Muscle of back (tissue), 11 donors: ENCODE data around the gene ADAT1. TPM values are rescaled to one million over a fixed set of nuclear protein-coding genes. Genes with fewer than 3 reads are reported as not detected.

ENCODE experiments used
- DNase-seq, 3 donors: peaks; one replicate each; pipeline versions ENCODE4 v3.0.0 to v3.0.0-alpha.2; 2013
- polyA plus RNA-seq, 10 donors: library from polyadenylated mRNA; unstranded; fragments of 120-200 nt; gene quantifications; one replicate each; pipeline ENCODE4 v1.2.1, GENCODE V29; 2013; ENCODE audit not compliant: insufficient read length in 10 of 10

ADAT1 gene
- polyA plus RNA-seq, 10 donors = 22.8 to 46.2 (median 32.4) TPM

GRCh38 chr16:75578212-75578611 is 44.9 kb downstream of the ADAT1 start:
- DNase-seq = no peak

DNA sequence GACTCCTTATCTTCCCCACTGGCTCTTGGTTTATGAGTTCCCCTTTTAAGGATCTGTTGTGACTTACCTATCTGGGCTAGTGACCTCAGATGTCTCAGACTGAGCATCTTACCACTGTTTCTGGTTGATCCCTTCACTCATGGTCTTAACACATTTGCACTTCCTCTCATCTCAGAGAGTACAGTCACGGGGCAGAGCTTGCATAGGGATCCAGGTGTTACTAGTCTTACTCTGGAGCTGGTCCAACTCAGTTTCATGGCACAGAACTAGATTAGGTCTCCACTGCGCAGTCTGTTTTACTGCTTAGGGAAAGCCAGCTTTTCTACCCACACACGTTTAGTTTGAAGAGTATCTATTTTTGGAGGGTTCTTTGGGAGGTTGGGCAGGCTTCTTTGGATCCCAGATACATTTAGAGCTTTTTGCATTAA is 46.7 kb downstream of the ADAT1 start:
- DNase-seq = peak in 1 of 3 donors; percentile 34

DNA sequence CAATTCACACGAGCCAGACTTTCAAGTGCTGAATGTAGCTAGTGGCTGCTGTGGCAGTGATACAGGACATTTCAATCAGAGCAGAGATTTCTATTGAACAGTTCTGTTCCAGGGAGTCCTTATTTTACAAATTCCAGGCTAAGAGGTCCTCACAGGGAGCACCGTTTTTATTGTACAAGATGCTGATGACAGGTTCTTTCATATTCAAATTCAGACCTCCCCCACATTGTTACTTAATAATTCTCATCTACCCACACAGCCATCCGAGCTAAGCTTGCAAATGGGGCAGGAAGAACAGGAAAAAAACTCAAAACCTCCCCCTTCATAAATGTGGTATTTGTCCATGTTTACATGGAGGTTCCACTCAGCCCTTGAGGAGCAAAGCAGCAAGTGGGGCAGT is 47.1 kb downstream of the ADAT1 start:
- no peak for DNase-seq

DNA sequence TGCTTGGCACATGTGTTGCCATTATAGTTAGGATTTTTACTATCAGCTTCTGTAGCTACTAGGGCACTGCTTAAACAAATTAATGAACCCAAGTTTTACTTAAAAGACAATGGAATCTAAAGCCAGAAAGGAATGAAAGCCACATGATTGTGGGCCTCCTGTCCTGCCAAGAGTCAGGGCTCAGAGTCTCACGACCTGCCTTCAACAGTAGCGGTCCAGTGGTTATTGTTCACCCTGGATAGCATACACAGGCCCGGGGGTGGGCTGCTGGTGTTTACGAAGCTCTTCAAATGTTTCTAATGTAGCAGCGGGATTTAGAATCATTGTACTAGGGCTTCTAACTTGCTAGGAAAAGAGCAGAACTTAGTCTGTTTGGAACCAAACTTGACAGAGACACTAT is 49.1 kb downstream of the ADAT1 start:
- DNase-seq = no peak

DNA sequence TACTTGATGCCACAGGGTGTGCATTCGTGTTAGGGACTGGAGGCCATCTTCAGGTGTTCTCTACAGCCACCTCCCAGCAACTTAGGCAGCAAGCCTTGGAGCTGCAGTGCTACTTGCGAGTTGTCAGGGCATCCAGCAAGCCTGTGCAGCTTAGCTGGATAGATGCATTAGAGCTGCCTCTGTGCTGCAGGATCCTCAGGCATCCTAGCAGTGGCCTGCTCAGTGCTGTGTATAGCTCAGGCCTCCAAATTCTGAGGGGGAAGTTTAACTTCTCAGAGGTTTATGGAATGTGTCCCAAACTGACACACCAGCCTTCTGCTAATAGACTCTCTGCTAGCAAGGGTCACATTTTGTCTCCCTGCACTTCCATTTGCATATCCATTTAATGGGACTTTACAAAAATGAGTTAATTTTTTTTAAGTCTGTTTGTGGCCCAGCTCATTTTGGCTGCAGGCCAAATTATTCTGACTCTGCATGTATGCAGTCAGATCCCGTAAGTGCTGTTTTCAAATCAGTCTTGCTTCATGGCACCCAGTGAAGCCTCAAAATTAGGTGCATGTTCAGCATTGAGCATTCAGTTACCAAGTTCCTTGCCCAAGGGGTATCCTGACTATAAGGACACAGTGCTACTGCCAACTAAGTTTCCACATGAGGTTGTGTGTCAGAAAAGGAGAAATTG is 50.1 kb downstream of the ADAT1 start:
- no peak for DNase-seq

DNA sequence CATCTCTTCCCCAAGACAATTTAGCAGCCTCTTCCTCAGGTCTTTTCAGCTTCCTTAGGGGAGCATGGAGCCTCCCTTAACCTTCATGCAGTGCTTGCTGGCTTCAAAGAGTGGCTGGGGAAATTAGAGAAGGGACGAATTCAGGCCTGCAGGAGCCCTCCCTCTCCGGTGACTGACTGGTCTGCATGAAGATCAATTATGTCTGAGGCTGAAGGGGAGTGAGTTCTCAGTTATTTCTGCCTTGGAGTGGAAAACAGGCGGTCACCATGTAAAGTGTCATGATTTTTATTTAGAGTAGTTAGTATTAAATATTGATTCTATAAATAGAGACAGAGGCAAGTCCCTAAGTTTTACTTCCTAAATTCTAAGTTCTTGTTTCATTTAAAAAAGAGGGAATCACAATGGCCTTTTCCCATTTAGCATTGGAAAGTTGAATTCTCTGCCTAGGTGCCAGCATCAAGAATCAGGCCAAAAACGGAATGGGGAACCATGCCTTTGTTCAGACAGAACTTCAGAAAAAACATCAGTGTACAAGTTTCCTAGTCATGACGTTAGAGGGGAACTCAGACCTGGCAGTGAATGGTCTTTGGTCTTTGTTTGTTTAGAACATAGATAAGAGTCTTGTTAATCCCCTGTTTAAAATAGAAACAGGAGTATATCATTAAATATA is 52.5 kb downstream of the ADAT1 start:
- DNase-seq = no peak

DNA sequence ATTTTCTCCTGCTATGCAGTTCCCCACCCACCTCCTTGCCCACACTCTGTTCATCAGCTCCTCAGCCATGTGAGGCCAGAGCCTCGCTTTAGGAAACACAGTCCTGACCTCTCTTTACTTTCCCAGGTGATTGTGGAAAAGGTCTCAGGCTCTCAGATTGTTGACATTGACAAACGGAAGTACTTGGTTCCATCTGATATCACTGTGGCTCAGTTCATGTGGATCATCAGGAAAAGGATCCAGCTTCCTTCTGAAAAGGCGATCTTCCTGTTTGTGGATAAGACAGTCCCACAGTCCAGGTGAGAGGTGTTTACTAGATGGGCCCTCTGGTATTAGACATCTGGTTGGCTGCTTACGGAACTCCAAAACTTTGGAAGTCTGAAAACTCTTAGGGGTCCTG is 55.2 kb downstream of the ADAT1 start:
- no peak for DNase-seq

DNA sequence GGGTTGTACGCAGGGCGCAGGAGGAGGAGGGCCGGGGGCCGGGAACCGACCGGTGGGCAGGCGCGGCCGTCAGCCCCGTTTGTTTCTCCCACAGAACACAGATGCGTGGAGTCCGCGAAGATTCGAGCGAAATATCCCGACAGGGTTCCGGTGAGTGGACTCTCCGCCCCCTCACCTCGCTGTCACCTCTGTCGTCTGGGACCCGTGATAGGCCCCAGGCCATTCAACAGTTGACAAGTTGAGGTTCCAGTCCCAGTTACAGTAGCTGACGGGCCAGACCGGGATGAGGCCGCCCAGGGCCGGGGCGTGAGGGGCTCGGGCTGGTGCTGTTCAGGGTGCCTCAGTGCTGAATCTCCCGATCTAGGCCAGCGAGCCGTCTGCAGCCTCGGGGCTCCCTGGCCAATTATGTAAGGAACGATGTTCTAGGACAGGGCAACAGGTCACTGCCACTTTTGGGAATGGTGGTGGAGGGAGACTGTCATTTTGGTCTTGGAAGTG is 56.3 kb downstream of the ADAT1 start:
- peak in 1 of 3 donors; percentile 39 for DNase-seq

GRCh38 chr16:75566040-75566757 is 56.9 kb downstream of the ADAT1 start, which contains the start of gene GABARAPL2:
GABARAPL2 (plus strand) TSS chr16:75566379; CDS start chr16:75566487, 108 bp downstream.
- peak; percentile 77 to 94 (median 90) for DNase-seq

- no peak for DNase-seq
Observed at GRCh38 chr16:75565640-75566039, 57.4 kb downstream of the ADAT1 start.

DNA sequence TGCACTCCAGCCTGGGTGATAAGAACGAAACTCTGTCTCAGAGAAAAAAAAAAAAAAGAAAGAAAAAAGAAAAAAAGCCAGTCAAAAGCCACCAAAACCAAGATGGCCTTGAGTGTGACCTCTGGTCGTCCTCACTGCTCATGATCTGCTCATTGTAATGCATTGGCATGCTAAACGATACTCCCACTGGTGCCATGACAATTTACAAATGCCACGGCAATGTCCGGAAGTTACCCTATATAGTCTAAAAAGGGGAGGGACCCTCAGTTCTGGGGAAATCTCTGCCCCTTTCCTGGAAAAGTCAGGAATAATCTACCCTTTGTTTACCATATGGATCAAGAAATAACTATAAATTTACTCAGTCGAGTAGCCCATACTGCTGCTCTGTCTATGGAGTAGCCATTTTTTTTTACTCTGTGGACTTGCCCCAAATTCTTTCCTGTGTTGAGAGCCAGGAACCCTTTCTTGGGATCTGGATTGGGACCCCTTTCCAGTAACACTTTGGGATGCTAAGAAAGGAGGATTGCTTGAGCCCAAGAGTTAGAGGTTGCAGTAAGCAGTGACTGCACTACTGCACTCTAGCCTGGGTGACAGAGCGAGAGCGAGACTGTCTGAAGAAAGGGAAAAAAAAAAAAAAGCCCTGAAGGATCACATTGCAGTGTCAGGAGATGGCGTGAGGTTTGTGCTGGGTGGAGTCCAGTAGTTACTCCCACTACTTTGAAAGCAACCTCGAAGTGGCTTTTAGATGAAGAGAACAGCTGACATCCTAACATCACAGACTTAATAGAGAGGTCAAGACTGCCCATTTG is 63.3 kb downstream of the ADAT1 start:
- DNase-seq = peak in 2 of 3 donors; percentile 47 to 67

- no peak for DNase-seq
Observed at GRCh38 chr16:75558846-75559401, 64.2 kb downstream of the ADAT1 start.

DNA sequence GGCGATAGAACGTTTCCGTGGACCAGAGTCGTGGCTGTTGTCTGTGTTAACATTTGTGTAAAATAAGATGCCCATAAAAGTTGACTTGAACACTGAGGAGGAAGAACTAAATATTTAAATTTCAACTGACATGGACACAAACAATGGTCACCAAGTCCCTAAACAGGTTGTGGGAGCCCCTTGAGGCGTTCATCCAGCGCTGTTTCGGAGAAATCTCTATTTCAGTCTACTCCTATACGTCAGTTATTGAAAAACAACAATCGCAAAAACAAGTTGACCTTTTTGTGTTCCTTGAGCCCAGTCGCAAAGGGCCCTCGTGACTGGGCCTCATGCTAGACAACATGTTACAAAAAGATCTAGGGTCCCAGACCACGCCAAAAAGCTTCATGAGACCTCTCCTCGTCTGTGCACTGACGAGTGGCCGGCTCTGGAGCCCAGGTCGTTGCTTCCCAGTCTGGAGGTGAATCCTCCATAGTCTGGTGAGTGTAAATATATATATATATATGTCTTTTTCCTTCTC is 66.6 kb downstream of the ADAT1 start:
- no peak for DNase-seq

GRCh38 chr16:75555707-75556430 is 67.2 kb downstream of the ADAT1 start, which contains the start of gene TMEM231:
TMEM231 (minus strand) TSS chr16:75556252; CDS start chr16:75556209, 43 bp downstream.
- DNase-seq = peak; percentile 95 to 98 (median 95)

DNA sequence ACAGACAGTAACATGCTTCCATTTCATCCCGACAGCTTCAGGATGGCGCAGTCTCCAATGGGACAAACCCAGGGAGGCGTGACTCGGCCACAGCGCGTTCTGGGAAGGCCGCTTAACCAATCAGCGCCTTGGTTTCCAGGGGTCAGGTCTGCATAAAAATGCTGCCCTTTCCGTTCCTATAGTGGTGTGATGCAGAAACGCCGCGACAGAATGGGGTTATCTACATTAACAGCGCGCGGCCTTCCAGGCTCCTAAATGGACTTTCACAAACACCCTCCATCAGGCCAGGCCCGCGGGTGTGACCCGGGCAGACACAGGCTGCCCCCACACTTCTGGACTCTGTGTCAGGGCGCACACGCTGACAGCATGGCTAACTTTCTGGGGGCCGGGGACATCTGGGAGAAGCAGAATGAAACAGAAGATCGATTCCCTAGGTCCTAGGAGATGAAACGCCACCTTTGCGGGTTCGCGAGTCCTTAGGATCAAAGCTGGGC is 67.8 kb downstream of the ADAT1 start:
- DNase-seq = peak; percentile 85 to 94 (median 85)

- DNase-seq = no peak
Observed at GRCh38 chr16:75552951-75553350, 70.1 kb downstream of the ADAT1 start.

- peak in 2 of 3 donors; percentile 37 to 46 for DNase-seq
Observed at GRCh38 chr16:75550211-75550662, 72.8 kb downstream of the ADAT1 start.
